Activated naive CD4-positive, alpha-beta T cell treated with anti-CD3 and anti-CD28 coated beads, Interleukin-2, amount 50 U/mL, for 16 hours (primary cell): Measurements from ENCODE around the gene ASIC3.
"Not testable (repeated sequence)": the region's sequence is repeated elsewhere in the genome, so short reads cannot be mapped to it uniquely, and the experiment has no call there.

Experiments used
- DNase-seq: peaks from one replicate; pipeline ENCODE4 v3.0.0-alpha.2; 2020

Gene ASIC3

DNA sequence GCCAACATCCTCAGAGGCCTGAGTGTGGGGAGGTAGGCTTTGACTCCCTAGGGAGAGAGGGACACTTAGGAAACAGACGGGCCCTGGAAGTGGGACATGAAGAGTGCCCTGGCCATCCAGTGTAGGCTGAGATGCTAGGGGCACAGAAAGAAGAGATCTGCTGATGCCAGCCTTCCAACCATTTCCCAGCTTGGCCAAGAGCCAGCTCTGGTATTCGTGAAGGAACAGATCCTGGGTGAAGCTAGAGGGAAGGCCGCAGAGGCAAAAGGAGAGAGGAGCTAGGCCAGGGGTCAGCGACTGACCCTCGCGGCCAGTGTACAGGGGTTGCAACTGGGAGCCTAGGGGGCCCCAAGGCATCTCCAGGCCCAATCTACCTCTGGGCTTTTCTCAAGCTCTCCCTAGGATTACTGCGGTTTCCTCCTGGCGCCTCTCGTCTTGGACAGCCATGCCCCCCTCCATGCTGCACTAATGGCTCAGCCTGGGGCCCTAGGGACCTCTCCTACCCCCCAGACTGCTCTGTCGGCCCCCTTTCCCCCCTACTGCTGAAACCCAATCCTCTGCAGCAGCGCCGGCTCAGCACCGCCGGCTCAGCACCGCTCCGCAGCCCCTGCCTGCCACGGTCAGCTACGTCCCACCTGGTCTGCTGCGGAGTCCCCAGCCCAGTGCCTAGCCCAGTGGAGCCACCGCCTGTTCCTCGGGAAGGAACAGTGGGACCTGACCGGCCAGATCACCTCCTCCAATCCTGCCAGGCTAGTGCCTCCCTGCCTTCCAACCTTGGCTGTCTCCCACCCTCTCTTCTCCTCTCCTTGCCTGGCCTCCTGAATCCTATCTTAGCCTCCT is at the start of gene ASIC3:
Gene ASIC3 (plus strand): TSS at position 556 of the 840 bp plus-strand sequence. CDS start 355 bp downstream, outside the sequence.
- DNase-seq = no peak

DNA sequence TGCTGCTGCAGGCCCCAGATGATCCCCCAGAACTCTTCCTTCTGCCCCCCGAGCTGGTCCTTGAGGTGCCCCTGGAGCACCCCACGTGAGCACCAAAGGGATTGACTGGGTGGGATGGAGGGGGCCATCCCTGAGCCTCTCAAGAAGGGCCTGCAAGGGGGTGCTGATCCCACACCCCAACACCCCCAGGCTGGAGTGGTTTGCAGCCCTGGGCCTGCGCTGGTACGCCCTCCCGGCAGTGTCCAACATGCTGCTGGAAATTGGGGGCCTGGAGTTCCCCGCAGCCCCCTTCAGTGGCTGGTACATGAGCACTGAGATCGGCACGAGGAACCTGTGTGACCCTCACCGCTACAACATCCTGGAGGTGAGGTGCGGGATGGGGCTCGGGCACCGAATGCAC is 49.3 kb upstream of the ASIC3 start:
- no peak for DNase-seq

DNA sequence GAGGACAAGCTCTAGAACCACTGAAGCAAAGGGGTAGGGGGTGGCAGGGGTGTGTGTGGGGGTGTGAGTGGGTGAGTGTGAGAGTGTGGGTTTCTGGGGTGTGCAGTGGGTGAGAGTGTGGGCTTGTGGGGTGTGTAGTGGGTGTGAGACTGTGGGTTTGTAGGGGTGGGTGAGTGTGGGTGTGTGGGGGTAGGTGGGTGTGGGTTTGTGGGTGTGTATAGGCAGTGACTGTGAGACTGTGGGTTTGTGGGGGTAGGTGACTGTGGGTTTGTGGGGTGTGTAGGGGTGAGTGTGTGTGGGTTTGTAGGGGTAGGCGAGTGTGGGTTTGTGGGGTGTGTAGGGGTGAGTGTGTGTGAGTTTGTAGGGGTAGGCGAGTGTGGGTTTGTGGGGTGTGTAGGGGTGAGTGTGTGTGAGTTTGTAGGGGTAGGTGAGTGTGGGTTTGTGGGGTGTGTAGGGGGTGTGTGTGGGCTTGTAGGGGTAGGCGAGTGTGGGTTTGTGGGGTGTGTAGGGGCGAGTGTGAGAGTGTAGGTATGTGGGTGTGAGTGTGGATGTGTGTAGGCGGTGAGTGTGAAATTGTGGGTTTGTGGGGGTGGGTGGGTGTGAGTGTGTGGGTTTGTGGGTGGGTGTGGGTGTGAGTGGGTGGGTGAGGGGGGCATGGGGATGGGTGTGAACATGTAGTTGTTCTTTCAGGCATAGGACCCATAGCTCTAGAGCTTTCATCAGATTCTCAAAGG is 48.7 kb upstream of the ASIC3 start:
- DNase-seq = no peak

DNA sequence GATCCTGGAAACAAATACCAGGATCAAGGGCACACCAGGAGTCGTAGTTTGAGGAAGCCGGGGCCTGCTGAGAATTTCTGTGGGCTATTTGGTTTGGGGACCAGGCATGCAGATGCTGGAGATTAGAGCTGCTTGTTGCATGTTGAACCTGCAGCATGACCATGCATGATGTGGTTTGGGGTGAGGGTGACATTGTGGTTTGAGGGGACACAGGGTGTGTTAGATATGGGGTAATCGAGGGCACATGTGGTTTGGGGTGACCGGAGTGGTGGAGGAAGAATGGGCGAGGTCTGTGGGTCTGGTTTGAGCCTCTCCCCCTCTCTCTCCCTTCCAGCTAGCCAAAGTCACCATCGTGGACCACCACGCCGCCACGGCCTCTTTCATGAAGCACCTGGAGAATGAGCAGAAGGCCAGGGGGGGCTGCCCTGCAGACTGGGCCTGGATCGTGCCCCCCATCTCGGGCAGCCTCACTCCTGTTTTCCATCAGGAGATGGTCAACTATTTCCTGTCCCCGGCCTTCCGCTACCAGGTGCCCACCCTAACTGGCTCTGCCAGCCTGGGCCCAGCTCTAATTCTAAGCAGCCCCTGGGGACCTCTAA is 47.3 kb upstream of the ASIC3 start:
- DNase-seq = no peak

DNA sequence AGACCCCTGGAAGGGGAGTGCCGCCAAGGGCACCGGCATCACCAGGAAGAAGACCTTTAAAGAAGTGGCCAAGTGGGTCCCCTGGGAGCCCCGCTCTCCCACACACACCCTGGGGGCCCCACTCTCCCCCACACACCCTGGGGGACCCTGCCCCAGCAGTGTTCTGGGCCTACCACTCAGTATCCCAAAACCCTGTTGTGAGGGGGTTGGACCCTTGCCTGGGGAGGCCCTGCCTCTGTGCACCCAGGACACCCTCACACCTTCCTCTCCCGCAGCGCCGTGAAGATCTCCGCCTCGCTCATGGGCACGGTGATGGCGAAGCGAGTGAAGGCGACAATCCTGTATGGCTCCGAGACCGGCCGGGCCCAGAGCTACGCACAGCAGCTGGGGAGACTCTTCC is 46.8 kb upstream of the ASIC3 start:
- DNase-seq = no peak

DNA sequence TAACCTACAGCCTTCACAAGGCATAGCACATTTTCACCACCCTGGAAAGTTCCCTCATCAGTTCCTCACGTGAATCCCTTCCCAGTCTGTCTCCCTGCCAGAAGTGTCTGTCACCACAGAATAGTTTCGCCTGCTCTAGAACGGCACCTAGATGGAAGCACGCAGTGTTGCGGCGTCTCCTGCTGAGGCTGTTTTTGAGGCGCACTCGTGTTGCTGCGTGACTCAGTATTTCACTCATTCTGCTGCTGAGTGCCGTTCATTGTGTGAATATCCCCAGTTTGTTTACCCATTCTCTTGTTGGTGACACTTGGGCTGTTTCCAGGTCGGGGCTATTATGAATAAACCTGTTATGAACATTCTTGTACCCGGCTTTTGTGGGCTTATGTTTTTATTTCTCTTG is 44.8 kb upstream of the ASIC3 start:
- DNase-seq = no peak

DNA sequence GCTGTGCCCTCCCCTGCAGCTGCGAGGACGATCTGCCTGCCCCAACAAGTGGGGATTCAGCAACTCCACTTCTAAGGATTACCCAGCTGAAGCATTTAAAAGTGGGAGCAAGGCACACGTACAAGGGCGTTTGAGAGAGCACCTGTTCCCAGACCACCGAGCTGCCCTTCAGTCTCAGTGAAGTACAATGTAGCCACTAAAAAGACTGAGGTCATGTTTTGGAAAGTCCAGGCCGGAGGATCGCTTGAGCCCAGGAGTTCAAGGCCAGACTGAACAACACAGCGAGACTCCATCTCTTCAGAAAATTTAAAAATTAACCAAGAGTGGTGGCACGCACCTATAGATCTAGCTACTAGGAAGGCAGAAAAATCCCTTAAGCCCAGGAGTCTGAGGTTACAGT is 42.8 kb upstream of the ASIC3 start:
- no peak for DNase-seq

DNA sequence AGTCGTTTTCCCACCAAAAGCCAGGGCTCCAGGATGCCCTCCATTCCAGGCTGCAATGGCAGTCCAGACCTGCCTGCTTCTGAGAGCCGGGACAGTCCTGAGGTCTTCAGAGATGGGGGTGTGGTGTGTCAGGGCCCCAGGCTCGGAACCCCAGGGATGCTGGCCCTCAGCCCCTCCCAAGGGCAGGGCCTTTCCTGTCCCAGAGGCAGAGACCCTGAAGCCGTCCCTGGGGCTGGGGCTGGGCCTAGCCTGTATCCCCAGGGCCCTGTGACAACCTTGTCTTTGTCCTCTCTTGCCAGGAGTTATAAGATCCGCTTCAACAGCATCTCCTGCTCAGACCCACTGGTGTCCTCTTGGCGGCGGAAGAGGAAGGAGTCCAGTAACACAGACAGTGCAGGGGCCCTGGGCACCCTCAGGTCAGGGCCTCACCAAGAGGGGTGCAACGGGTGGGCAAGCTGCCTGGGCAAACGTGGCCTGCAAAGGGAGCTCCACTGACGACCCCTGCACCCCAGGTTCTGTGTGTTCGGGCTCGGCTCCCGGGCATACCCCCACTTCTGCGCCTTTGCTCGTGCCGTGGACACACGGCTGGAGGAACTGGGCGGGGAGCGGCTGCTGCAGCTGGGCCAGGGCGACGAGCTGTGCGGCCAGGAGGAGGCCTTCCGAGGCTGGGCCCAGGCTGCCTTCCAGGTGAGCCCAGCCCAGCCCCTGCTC is 41.6 kb upstream of the ASIC3 start:
- DNase-seq = no peak

DNA sequence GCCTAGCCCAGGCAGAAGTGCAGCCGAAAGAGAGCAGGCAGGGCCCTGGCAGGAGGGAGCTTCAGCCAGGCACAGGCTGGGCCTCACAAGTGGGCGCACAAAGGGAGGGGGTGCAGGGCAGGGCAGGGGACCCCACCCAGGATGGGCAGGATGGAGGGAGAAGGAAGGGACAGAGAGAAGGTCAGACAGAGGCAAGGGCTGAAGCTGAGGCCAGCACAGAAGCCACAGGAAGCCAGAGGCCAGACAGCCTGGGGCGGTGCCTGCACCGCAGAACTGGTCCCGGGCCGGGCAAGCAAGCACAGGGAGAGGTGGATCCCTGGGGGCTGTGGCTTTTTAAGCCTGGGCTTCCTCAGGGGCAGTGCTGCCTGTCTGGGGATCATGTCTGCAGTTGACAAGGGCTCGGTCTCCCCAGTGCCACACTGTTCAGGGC is 40.8 kb upstream of the ASIC3 start:
- no peak for DNase-seq

DNA sequence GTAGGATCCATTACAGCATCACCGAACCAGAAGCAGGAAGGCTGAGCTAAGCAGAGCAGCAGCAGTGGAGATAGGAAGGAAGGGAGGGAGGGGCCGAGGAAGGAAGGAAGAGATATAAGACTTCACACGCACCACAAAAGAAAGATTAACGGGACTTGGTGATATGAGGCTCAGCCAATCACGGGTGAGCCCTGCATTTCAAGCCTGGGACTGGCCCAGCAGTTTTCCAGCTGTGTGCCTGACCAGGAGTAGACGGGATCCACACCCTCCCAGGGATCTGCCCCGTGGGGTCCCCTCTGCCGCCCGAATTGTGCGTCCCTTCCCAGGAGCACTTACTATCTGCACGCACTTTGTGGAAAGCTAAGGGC is 40.2 kb upstream of the ASIC3 start:
- DNase-seq = no peak

DNA sequence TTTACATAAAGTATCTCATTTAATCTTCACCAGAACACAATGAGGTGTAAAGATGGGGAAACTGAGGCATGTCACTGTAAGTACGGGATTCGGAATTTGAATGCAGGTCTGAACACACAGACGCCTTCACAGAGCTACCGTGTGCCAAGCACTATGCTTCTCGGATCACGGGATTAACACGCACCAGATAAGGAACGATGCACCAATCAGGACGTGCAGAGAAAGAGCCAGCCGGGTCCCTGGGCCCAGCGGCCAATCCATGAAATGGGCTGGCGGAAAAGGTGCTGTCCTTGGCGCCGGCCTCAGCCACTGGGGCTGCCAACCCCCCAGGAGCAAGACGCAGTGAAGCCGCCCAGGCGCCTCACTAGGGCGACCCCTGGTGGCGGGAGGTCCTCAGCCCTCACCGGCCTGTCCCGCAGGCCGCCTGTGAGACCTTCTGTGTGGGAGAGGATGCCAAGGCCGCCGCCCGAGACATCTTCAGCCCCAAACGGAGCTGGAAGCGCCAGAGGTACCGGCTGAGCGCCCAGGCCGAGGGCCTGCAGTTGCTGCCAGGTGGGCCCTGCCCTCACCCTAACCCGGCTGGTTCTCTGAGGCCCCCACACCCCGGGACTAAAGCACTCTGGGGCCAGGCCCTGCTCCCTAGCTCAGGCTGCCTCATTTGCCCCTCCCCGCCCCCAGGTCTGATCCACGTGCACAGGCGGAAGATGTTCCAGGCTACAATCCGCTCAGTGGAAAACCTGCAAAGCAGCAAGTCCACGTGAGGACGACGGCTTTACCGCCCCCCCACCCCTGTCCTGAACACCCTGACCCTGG is 39.6 kb upstream of the ASIC3 start:
- DNase-seq = peak; percentile 82

DNA sequence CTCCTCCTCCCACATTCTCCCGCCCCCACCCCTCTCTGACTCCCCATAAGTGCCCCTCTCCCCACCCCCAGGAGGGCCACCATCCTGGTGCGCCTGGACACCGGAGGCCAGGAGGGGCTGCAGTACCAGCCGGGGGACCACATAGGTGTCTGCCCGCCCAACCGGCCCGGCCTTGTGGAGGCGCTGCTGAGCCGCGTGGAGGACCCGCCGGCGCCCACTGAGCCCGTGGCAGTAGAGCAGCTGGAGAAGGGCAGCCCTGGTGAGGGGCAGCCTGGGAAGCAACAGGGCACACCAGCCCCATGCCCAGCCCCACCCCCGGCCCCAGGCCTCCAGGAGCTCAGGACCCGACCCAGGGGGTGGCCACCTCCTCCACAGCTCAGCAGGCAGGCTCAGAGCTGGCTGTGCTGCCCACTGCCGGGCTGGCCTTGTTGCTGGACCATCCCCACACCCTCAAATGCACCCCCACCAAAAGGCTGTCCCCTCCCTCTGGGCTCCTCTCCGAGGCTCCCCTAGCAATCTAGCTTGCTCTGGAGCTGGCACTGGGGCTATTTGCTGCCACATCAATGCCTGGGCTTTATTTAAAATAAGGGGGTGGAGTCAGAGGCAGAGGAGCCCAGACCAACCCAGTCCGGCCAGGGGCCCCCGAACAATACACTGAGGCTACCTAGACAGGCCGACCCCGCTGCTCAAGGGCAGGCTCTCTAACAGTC is 38.8 kb upstream of the ASIC3 start:
- DNase-seq = no peak

DNA sequence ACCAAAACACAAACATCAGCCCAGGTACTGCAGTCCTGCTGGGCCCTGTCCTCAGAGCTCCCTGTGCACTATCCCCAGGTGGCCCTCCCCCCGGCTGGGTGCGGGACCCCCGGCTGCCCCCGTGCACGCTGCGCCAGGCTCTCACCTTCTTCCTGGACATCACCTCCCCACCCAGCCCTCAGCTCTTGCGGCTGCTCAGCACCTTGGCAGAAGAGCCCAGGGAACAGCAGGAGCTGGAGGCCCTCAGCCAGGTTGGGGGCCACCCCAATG is 38.4 kb upstream of the ASIC3 start:
- no peak for DNase-seq

DNA sequence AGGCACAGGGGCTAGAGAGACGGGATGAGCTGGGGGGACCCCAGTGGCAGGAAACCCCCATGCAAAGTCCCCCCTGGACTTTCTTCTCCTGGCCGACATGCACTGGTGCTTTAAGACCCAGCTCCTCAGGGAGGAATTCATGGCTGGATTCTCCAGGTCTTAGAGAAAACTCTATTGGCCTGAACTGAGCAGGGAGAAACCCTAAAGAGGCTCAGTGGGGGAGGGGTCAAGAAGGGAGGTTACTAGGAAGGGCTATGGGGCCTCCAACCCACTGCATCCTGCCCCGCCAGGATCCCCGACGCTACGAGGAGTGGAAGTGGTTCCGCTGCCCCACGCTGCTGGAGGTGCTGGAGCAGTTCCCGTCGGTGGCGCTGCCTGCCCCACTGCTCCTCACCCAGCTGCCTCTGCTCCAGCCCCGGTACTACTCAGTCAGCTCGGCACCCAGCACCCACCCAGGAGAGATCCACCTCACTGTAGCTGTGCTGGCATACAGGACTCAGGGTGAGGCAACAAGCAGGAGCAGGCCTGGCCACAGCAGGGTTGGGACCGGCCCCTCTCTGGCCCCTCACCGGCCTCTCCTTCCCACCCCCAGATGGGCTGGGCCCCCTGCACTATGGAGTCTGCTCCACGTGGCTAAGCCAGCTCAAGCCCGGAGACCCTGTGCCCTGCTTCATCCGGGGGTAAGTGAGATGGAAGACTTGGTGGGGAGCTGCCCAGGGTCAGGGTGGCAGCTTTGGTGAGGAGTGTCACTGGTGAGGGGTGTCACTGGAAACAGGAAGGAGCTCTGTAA is 37.8 kb upstream of the ASIC3 start:
- peak; percentile 34 for DNase-seq

DNA sequence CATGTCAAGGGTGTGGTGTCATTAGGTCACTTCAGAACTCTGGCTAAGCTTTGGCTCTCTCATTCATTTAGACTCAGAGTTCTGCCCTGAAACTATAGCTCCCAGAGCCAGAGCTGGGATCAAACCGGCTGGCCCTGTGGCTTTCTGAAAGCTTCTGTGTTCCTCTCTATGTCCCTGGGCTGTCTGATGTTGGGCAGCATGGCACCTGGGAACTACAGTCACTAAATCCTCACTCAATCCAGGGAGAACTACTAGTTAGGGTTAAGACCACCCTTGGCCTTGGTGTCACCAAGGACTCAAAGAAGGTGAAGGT is 37.3 kb upstream of the ASIC3 start:
- DNase-seq = no peak

DNA sequence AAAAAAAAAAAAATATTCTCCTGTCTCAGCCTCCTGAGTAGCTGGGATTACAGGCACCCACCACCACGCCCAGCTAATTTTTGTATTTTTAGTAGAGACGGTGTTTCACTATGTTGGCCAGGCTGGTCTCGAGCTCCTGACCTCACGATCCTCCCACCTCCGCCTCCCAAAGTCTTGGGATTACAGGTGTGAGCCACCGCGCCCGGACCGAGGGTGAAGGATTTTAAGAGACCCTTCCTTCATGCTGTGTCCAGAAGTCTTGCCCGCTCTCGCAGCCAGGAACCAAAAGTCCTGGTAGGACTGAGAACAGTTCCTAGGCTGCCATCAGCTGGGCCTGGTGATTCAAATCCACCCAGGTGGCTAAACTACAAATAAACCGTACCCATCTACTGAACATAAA is 36.7 kb upstream of the ASIC3 start:
- not testable (repeated sequence) for DNase-seq

DNA sequence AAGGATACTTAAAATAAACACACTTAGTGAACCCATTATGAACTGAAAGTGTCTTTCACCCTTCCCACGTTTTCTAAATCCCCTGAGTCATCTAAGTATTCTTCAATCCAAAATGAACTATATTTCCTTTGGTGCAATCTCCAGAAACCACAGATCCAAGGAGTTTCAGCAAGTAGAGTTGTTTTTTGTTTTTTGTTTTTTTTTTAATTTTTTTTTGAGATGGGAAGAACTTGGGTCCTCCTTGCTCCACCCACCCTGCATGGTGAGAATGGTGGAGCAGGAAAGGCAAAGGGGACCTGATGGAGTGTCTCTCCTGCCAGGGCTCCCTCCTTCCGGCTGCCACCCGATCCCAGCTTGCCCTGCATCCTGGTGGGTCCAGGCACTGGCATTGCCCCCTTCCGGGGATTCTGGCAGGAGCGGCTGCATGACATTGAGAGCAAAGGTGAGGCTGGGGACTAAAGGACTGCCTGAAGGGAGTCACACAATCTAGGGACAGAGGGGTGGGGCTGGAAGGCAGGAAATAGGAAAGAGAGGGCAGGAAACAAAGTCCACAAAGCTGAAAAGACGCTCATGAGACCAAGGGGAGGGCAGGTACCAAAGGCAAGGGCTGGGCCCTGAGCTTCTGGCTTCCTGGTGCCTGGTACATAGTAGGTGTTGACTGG is 36.2 kb upstream of the ASIC3 start:
- no peak for DNase-seq

DNA sequence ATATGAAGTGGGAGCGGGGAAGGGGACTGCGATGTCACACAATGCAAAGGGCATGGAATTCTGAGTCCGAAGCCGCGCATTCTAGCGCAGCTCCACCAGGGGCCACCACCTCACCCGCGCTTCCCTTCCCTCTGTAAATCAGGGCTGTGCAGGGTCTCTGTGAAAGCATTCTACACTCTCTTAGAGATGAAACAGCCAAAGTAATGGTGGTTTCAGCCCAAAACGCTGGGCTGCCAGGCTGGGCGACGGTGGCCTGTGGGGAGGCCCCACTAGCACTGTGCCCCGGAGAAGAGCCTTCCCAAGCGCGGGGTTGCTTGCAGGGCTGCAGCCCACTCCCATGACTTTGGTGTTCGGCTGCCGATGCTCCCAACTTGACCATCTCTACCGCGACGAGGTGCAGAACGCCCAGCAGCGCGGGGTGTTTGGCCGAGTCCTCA is 35.4 kb upstream of the ASIC3 start:
- DNase-seq = no peak

DNA sequence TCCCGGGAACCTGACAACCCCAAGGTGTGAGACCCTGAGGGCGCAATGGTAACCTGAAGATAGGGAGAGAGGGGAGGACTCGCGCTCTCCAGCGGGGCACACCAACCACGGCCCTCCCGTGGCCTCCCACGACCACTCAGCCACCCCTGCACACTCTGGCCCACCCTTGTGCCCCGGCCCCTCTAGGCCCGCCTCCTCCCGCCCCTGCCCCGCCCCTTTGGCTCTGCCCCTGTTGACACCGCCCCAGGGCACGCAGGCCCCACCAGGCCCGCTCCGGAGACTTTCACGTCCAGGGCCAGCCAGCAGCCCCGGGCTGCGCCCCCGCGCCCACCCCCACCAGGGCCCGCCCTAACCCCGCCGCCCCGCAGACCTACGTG is 35.0 kb upstream of the ASIC3 start:
- DNase-seq = no peak

DNA sequence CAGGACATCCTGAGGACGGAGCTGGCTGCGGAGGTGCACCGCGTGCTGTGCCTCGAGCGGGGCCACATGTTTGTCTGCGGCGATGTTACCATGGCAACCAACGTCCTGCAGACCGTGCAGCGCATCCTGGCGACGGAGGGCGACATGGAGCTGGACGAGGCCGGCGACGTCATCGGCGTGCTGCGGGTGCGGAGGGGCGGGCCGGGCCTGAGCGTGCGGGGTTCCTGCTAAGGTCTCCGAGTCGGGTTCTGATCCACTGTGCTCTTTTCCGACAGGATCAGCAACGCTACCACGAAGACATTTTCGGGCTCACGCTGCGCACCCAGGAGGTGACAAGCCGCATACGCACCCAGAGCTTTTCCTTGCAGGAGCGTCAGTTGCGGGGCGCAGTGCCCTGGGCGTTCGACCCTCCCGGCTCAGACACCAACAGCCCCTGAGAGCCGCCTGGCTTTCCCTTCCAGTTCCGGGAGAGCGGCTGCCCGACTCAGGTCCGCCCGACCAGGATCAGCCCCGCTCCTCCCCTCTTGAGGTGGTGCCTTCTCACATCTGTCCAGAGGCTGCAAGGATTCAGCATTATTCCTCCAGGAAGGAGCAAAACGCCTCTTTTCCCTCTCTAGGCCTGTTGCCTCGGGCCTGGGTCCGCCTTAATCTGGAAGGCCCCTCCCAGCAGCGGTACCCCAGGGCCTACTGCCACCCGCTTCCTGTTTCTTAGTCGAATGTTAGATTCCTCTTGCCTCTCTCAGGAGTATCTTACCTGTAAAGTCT is 34.4 kb upstream of the ASIC3 start:
- peak; percentile 82 for DNase-seq
